ENCODE results near the gene DSTN. TPM values are rescaled to one million over a fixed set of nuclear protein-coding genes. Genes with fewer than 3 reads are reported as not detected.

DSTN gene
- total RNA-seq, 1 donor = 348 TPM

DNA sequence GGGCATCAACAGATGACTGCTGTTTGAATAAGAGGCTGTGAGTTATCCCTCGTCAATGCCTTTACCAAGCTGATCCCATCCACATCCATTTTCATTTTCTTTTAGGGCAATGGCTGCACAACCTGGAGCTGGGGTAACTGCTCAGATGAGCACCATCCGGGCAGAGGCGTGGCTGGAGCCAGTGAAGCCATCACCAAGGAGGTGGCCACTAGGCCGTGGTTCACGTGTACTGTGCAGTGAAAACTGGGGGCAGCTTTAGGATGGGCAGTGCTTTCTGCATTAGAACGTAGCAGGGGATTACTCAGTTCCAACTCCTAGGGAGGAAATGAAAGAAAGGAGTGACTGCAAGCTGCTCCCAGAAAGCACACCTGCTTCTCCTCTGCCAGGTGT lies 60.9 kb downstream of the DSTN start:
- no peak overlapping the region for H3K4me3 ChIP-seq (ENCODE audit: low read depth, low read length)
- no peak for TF ChIP-seq CTCF (IDR thresholded peaks at IDR 0.05; ENCODE audit: insufficient read depth, low read length)
- no peak for DNase-seq (ENCODE audit: low read depth)

DNA sequence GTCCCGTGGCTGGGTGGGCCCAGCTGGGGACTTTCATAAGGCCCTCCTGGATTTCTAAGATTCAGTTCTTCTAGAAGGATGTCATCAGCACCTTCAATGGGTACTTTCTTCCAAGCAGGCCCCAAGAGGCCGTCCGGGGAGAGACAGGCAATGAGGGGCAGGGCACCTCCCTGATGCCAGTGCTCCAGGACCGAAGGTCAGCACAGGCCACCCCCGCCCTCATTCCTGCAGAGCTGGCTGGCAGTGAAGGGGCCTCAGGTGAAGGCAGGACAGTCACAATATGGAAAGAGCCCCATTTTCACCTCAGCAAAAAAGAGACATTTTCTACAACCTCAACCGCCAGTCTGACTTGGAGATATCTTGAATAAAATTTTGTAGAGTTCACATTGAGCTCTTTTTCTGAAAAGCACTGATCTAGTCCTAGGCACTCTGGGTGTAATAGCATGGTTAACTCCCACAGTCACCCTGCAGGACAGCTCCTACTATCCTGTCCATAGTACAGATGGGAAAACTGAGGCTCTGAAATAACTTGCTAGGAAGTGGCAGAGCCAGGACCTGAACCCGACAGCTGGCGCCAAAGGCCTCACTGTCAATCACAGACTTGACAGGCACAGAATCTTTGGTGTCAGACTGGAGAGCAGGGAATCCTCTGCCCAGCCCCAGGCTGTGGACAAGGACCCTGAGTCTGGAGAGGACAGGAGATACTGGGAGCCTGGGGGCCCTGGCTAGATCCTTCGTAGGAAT lies 61.9 kb downstream of the DSTN start:
- no peak for TF ChIP-seq CTCF (IDR thresholded peaks at IDR 0.05; ENCODE audit: insufficient read depth, low read length)
- H3K4me3 ChIP-seq (ENCODE audit: low read depth, low read length) = no peak overlapping the region
- DNase-seq (ENCODE audit: low read depth) = no peak

DNA sequence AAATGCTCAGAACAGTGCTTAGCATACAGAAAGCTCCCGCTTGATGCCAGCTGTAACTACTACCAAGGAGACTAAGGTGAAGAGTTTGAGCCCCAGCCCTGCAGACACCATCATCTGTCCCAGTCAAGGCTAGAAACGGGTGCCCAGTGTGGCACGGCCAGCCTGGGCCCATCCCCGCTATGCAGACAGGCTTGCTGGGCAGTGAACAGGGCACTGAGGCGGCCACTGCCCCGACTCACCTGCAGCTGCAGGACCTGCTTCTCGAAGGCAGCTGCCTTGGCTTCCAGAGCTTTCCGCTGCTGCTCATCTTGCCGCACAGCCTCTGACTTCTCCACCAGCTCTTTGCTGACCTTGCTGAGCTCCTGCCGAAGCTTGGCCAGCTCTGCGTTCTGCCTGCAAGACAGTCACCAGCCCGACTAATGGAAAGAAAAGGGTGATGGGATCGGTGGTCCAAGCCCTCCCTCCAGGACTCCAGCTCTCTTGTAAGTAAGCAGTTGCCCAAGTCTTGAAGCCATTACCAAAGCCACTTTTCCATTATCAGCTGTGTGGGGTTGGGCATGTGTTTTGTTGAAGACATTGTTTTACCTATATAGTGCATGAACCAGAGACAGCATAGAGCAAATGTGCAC lies 63.5 kb downstream of the DSTN start:
- no peak overlapping the region for H3K4me3 ChIP-seq (ENCODE audit: low read depth, low read length)
- TF ChIP-seq CTCF (IDR thresholded peaks at IDR 0.05; ENCODE audit: insufficient read depth, low read length) = no peak
- DNase-seq (ENCODE audit: low read depth) = no peak

DNA sequence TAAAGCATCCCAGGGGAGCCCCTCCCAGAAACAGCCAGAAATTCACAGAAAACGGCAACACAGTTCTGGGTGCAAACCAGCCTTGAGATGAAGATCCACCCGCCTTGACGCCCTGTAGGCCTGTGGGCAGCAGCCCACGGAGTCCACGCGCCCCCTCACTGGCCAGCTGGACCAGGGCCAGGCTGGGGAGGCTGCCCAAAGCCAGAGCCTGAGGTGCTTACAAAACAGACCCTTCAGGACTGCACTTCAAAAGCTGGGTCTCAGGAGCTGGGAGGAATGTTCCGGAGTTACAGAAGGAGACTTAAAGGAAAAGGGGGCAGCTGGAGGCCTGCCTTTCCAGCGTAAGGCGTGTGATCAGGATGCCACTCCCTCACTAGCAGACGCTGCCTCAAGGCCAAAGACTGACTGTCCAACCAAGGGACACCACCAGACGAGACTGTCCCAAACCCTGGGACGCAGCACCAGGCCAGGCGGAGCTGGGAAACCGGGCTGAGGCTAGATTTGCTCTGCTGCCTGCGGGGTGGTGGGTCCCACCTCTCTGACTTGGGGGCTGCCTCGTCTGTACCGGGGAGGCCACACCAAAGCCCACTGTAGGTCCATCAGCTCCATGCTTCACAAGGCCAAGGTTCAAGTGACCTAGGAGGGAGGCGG lies 64.1 kb downstream of the DSTN start:
- H3K4me3 ChIP-seq (ENCODE audit: low read depth, low read length) = no peak overlapping the region
- no peak for DNase-seq (ENCODE audit: low read depth)
- no peak for TF ChIP-seq CTCF (IDR thresholded peaks at IDR 0.05; ENCODE audit: insufficient read depth, low read length)

- no peak overlapping the region for H3K4me3 ChIP-seq (ENCODE audit: low read depth, low read length)
- DNase-seq (ENCODE audit: low read depth) = no peak
- TF ChIP-seq CTCF (IDR thresholded peaks at IDR 0.05; ENCODE audit: insufficient read depth, low read length) = no peak
Observed at GRCh38 chr20:17634661-17635331, 64.9 kb downstream of the DSTN start.

- peak; percentile 64 for DNase-seq (ENCODE audit: low read depth)
- TF ChIP-seq CTCF (IDR thresholded peaks at IDR 0.05; ENCODE audit: insufficient read depth, low read length) = no peak
- H3K4me3 ChIP-seq (ENCODE audit: low read depth, low read length) = no peak overlapping the region
Observed at GRCh38 chr20:17635332-17636244, 65.7 kb downstream of the DSTN start.

All from fibroblast of the aortic adventitia (primary cell).